SW 1271 (cell line): ENCODE results near the gene RHBDD1.

Source experiments
- DNase-seq, 2 experiments: peaks; one replicate each; lab custom pipeline; 2025; lab: John Stamatoyannopoulos, UW

RHBDD1 gene

GRCh38 chr2:226915846-226916360, 80.0 kb downstream of the RHBDD1 start:
- no peak for DNase-seq

DNA sequence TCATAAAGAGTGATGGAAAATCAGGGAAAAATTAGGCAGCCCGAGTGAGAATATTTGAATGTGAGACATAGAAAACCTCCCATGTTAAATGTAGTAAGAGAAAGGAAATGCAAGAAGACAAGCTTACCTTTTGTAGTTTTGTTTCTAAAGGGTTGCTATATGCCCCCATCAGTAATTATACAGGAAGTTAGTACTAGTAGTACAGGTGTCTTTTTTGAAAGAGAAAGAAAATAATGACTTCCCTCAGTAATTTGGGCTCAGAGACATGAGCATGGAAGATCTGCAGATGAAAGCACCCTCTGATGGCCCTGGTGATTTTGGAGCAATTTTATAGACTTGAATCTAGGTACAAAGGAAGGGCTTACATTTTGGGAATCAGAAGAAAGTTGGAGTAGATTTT, 80.8 kb downstream of the RHBDD1 start:
- DNase-seq: no peak

DNA sequence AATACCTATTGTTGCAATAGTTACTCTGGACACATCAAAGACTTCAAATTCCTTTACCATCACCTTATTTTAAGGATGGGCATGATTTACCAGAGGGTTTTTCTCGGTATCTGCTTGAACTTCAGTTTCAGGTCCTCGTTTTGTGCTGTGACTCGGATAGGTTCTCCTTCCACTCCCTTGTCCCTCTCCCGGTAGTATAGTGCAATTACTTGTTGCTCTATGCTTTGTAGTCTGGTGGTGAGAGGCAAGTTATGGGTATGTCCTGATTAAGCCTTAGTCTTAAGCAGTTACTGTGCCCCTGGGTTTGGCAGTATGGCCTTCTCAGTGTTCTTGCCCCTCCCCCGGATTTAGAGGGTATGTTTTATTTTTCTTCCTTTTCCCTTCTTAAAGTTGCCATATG, 96.6 kb downstream of the RHBDD1 start:
- DNase-seq: no peak

GRCh38 chr2:226934546-226935201, 98.8 kb downstream of the RHBDD1 start:
- no peak for DNase-seq

- DNase-seq: no peak
Measured at GRCh38 chr2:226943862-226944620, 108.2 kb downstream of the RHBDD1 start.

DNA sequence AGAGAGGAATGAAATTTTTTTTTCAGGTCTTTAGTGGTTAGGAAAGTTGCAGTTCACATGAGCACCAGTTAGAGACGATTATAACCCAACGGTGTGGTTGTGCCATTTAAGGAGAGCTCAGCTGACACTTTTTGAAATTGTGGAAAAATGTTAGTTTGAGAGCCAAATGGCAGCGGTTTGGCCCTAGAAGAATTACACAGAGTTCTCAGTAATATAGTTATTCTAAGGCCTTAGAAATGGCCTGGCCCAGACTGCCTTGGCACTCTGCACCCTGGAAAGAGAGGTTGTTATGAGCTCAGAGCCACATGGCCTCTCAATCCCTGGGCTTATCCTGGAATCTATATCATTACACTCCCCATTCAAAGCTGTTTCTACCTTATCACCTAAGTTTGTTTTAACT, 117.4 kb downstream of the RHBDD1 start:
- no peak for DNase-seq

GRCh38 chr2:226953826-226954225, 118.0 kb downstream of the RHBDD1 start:
- DNase-seq: no peak

DNA sequence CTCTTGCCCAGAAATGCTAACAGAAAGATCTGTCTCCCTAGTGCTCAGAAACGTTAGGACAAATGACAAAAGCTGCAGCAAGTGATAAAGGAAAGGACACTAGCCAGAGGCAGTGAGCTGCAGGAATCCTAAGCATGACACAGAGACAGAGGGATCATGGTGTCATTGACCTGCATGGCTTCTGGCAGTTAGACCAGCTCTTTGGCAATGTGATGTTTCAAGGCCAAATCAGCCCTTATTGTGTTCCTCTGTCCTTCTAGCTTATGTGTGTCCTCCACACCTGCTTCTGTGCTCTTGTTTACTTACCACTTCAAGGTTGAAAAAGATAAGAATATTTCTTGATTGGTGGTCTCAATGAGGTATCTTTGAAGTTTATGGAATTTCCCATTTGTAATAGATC, 120.8 kb downstream of the RHBDD1 start:
- DNase-seq: no peak

GRCh38 chr2:226959418-226959817, 123.6 kb downstream of the RHBDD1 start:
- DNase-seq: no peak

- DNase-seq: no peak
Measured at GRCh38 chr2:226962176-226962773, 126.4 kb downstream of the RHBDD1 start.

- no peak for DNase-seq
Measured at GRCh38 chr2:226963528-226963927, 127.7 kb downstream of the RHBDD1 start.

DNA sequence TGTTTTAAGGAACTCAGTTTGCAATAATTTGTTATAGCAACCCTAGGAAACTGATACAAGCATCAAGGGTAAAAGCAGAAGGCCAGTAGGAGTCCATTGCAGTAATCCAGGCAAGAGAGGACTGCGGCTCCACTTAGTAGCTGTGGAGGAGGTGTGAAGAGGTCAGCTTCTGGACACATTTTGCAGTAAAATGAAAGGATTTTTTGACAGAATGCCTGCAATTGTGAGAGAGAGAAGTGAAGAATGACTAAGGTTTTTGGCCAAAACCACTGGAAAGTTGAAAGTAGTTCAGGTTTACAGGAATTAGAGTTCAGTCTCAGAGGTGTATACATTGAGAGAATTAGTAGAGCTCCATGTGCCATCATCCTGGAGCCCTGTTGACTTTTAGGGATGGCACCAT, 129.5 kb downstream of the RHBDD1 start:
- no peak for DNase-seq

GRCh38 chr2:226969417-226970080, 133.7 kb downstream of the RHBDD1 start:
- no peak for DNase-seq

DNA sequence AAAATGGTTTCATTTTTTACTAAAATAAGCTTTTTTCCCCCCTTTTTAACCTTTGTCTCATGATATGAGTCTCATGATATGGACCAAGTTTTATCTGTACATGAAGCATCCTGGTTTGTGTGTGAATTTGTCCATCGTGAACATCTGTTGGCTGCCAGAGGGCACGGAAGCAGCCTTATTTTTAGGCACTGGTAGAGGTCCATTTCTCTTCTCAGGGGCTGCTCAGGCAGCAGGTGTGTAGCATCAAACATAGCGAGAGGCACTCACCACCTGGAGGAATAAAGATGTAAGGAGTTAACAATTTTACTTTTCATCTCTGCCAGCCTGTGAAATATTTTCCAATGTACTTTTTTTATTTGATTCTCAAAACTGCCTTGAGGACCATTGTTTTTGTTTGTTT, 134.5 kb downstream of the RHBDD1 start:
- no peak for DNase-seq

- no peak for DNase-seq
Measured at GRCh38 chr2:226971084-226971483, 135.2 kb downstream of the RHBDD1 start.

DNA sequence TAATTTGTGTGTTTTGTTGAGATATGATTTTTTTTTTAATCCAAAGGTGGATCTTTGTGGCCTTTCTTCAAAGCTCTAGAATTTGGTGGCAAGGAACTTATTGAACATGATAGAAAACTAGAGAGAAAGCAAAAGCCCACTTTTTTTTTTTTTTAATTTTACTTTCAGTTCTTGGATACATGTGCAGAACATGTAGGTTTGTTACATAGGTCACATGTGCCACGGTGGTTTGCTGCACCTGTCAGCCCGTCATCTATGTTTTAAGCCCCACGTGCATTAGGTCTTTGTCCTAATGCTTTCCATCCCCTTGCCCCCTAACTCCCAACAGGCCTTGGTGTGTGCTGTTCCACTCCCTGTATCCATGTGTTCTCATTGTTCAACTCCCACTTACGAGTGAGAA, 135.9 kb downstream of the RHBDD1 start:
- DNase-seq: no peak

GRCh38 chr2:226973816-226974215, 138.0 kb downstream of the RHBDD1 start:
- DNase-seq: no peak

DNA sequence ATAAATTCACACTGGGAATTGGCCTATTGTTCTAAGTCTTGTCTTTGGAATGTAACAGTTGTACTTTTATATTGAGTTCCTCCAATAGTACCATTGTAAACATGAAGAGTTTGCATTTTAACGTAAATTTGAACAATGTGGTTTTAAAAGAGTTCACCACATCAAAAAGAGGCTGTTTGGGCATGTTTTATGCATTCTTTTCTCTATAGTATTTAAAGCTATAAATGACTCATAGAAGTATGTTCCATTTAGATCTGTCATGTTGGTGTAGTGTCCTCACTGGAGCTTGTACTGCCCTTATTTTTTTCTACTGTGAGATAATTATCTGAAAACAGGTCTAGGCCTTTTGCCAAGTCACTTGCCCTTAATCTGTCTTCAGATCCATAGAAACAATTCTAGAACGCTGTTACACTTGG, 141.9 kb downstream of the RHBDD1 start:
- no peak for DNase-seq

DNA sequence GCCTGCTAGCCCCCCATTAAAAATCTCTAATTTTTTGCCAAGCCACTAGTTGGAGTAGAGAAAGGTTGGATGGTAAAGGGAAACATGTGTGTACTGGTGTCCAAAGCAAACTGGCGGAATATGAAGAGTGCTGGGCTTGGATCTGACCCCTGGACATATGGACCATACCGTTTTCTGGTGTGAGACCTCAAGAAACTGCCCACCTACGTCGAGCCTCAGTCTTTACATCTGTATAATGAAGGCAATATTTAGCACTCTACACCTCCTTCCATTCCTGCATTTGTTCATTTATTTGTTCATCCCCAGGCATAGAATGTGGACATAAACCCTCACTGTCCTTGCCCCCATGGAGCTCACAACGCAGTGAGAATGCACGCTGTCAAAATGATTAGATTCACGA, 142.4 kb downstream of the RHBDD1 start:
- no peak for DNase-seq

GRCh38 chr2:226979004-226979403, 143.2 kb downstream of the RHBDD1 start:
- no peak for DNase-seq

DNA sequence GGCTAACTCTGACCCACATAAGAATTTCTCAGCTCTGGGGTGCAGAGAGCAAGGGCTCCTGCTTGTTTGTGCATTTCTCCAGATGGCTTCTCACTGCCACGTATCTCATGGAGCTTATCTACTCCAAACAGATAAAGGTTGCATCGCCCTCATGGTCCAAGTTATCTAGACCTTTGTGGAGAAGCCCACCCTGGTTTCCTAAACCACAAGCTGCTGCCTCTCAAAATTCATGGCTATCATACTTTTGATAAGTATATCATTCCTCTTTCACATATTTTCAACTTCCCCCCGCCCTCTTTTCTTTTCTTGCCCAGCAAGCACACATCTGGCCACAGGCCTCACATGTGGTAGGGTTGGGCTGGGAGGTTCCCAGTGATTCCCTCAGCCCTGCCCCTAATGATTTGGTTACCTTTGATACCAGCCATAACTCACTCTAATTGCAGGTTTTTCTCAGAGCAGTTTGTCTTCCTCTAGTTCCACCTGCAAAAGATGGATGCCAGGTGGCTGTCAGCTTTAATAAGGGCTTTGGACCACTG, 146.0 kb downstream of the RHBDD1 start:
- DNase-seq: no peak
